Activated naive CD4-positive, alpha-beta T cell treated with anti-CD3 and anti-CD28 coated beads, Interleukin-2, amount 10 ng/mL, durations not matched to agents 7 days and 5 days (primary cell): ENCODE data around the gene RNF103.

ENCODE experiments used
- CTCF ChIA-PET: fragments of 350-600 bp; sonication (Branson Sonifier 250); formaldehyde crosslinking; loops from one replicate; lab custom pipeline; 2021; ENCODE audit warnings: antibody characterized with exemption; lab: Charles Lee
- DNase-seq: peaks from one replicate; pipeline ENCODE4 v3.0.0-alpha.2; 2020
- H3K27ac Mint-ChIP-seq: one replicate; pipeline ENCODE4 v1.8.0; 2021; ENCODE audit warnings: mild to moderate bottlenecking, moderate library complexity, mixed read lengths
- H3K27me3 Mint-ChIP-seq: one replicate; pipeline ENCODE4 v1.8.0; 2021; ENCODE audit warnings: mild to moderate bottlenecking, mixed read lengths
- H3K36me3 Mint-ChIP-seq: one replicate; pipeline ENCODE4 v1.8.0; 2021; ENCODE audit warnings: mixed read lengths
- H3K4me1 Mint-ChIP-seq: one replicate; pipeline ENCODE4 v1.8.0; 2021; ENCODE audit warnings: mixed read lengths
- H3K4me3 Mint-ChIP-seq: one replicate; pipeline ENCODE4 v1.8.0; 2021; ENCODE audit warnings: mild to moderate bottlenecking, moderate library complexity, mixed read lengths
- H3K9me3 Mint-ChIP-seq: one replicate; pipeline ENCODE4 v1.8.0; 2021; ENCODE audit warnings: mixed read lengths

The RNF103 gene

GRCh38 chr2:86636842-86637241 is 13.2 kb upstream of the RNF103 start:
- Mint-ChIP-seq H3K36me3 (peaks cover 2% of the 10 kb centered on the region), H3K27me3 (peaks cover 13% of the 10 kb centered on the region), H3K4me3 (no peak overlapping the region), H3K4me1 (no peaks in the 10 kb centered on the region), H3K27ac (no peak overlapping the region), H3K9me3 (peaks cover 4% of the 10 kb centered on the region)
- CTCF ChIA-PET, result interaction anchor here (0.6 kb wide), 1 partner anchor 216 kb away, joined by 4 read pairs; no protein-coding TSS in a partner anchor
- no peak for DNase-seq

GRCh38 chr2:86634352-86634751 is 10.7 kb upstream of the RNF103 start:
- CTCF ChIA-PET, result no interaction called here
- Mint-ChIP-seq H3K36me3 (no peaks in the 10 kb centered on the region), H3K4me1 (no peaks in the 10 kb centered on the region), H3K4me3 (no peak overlapping the region), H3K9me3 (no peaks in the 10 kb centered on the region), H3K27ac (no peak overlapping the region), H3K27me3 (peaks cover 19% of the 10 kb centered on the region)
- no peak for DNase-seq

- Mint-ChIP-seq H3K27ac (no peak overlapping the region), H3K9me3 (no peaks in the 10 kb centered on the region), H3K27me3 (peaks cover 26% of the 10 kb centered on the region), H3K4me3 (no peak overlapping the region), H3K36me3 (no peaks in the 10 kb centered on the region), H3K4me1 (no peaks in the 10 kb centered on the region)
- no peak for DNase-seq
- CTCF ChIA-PET, result no interaction called here
Measured at GRCh38 chr2:86633155-86633651, 9.5 kb upstream of the RNF103 start.

- Mint-ChIP-seq H3K4me1 (no peaks in the 10 kb centered on the region), H3K27me3 (peaks cover 30% of the 10 kb centered on the region), H3K27ac (no peak overlapping the region), H3K36me3 (no peaks in the 10 kb centered on the region), H3K4me3 (no peak overlapping the region), H3K9me3 (no peaks in the 10 kb centered on the region)
- CTCF ChIA-PET, result no interaction called here
- DNase-seq, result no peak
Measured at GRCh38 chr2:86632672-86633071, 9.0 kb upstream of the RNF103 start.

GRCh38 chr2:86631846-86632485 is 8.3 kb upstream of the RNF103 start:
- CTCF ChIA-PET, result no interaction called here
- Mint-ChIP-seq H3K36me3 (no peaks in the 10 kb centered on the region), H3K4me1 (no peaks in the 10 kb centered on the region), H3K4me3 (no peak overlapping the region), H3K27ac (no peak overlapping the region), H3K9me3 (no peaks in the 10 kb centered on the region), H3K27me3 (peaks cover 35% of the 10 kb centered on the region)
- DNase-seq, result no peak

GRCh38 chr2:86628091-86628522 is 4.4 kb upstream of the RNF103 start:
- H3K27ac Mint-ChIP-seq, result no peak overlapping the region
- no peak for DNase-seq
- no peak overlapping the region for H3K4me3 Mint-ChIP-seq
- H3K27me3 Mint-ChIP-seq, result peaks cover 47% of the 10 kb centered on the region
- no peaks in the 10 kb centered on the region for H3K36me3 Mint-ChIP-seq
- CTCF ChIA-PET, result no interaction called here
- no peaks in the 10 kb centered on the region for H3K9me3 Mint-ChIP-seq
- peaks cover 7% of the 10 kb centered on the region for H3K4me1 Mint-ChIP-seq

- Mint-ChIP-seq H3K4me3 (no peak overlapping the region), H3K4me1 (peaks cover 7% of the 10 kb centered on the region), H3K36me3 (no peaks in the 10 kb centered on the region), H3K9me3 (no peaks in the 10 kb centered on the region), H3K27me3 (peaks cover 46% of the 10 kb centered on the region), H3K27ac (no peak overlapping the region)
- CTCF ChIA-PET, result no interaction called here
- DNase-seq, result no peak
Measured at GRCh38 chr2:86627550-86627949, 3.9 kb upstream of the RNF103 start.

GRCh38 chr2:86625096-86625495 is 1.4 kb upstream of the RNF103 start:
- no peak for DNase-seq
- H3K4me1 Mint-ChIP-seq, result peaks cover 26% of the 10 kb centered on the region
- H3K27me3 Mint-ChIP-seq, result peaks cover 40% of the 10 kb centered on the region
- peak overlapping the region; percentile 13 for H3K4me3 Mint-ChIP-seq
- CTCF ChIA-PET, result no interaction called here
- no peaks in the 10 kb centered on the region for H3K9me3 Mint-ChIP-seq
- peaks cover 4% of the 10 kb centered on the region for H3K36me3 Mint-ChIP-seq
- H3K27ac Mint-ChIP-seq, result peak overlapping the region; percentile 11

- peaks cover 9% of the 10 kb centered on the region for H3K36me3 Mint-ChIP-seq
- peaks cover 33% of the 10 kb centered on the region for H3K27me3 Mint-ChIP-seq
- peak overlapping the region; percentile 87 for H3K27ac Mint-ChIP-seq
- DNase-seq, result no peak
- H3K4me3 Mint-ChIP-seq, result peak overlapping the region; percentile 68
- peaks cover 26% of the 10 kb centered on the region for H3K4me1 Mint-ChIP-seq
- H3K9me3 Mint-ChIP-seq, result no peaks in the 10 kb centered on the region
- CTCF ChIA-PET, result no interaction called here
Measured at GRCh38 chr2:86624267-86624547, 542 bp upstream of the RNF103 start.

- H3K4me1 Mint-ChIP-seq, result peaks cover 26% of the 10 kb centered on the region
- H3K4me3 Mint-ChIP-seq, result peak overlapping the region; percentile 94
- peaks cover 20% of the 10 kb centered on the region for H3K36me3 Mint-ChIP-seq
- DNase-seq, result peak; percentile 67
- H3K27me3 Mint-ChIP-seq, result peaks cover 25% of the 10 kb centered on the region
- peak overlapping the region; percentile 97 for H3K27ac Mint-ChIP-seq
- CTCF ChIA-PET, result interaction anchor here (1.0 to 1.3 kb wide), 3 partner anchors 155 to 402 kb away, joined by 3 to 4 read pairs (median 4); no protein-coding TSS in a partner anchor
- no peaks in the 10 kb centered on the region for H3K9me3 Mint-ChIP-seq
Measured at GRCh38 chr2:86623043-86623493, 597 bp downstream of the RNF103 start.

GRCh38 chr2:86622519-86623042 is 1.1 kb downstream of the RNF103 start:
- Mint-ChIP-seq H3K27me3 (peaks cover 22% of the 10 kb centered on the region), H3K4me3 (peak overlapping the region; percentile 94), H3K27ac (peak overlapping the region; percentile 97), H3K9me3 (no peaks in the 10 kb centered on the region), H3K36me3 (peaks cover 23% of the 10 kb centered on the region), H3K4me1 (peaks cover 26% of the 10 kb centered on the region)
- peak; percentile 57 for DNase-seq
- CTCF ChIA-PET, result interaction anchor here (1.0 to 1.3 kb wide), 4 partner anchors 13 to 401 kb away, joined by 3 to 4 read pairs (median 4); no protein-coding TSS in a partner anchor

- CTCF ChIA-PET, result interaction anchor here (1.0 to 1.3 kb wide), 2 partner anchors 12 to 150 kb away, joined by 3 read pairs; no protein-coding TSS in a partner anchor
Measured at GRCh38 chr2:86621280-86621943, 2.3 kb downstream of the RNF103 start.

GRCh38 chr2:86617738-86618137 is 5.9 kb downstream of the RNF103 start:
- peaks cover 53% of the 10 kb centered on the region for H3K36me3 Mint-ChIP-seq
- CTCF ChIA-PET, result no interaction called here

More at GRCh38 chr2:86621280-86621943, 2.3 kb downstream of the RNF103 start:
- H3K27ac Mint-ChIP-seq, result peak overlapping the region; percentile 97
- peaks cover 31% of the 10 kb centered on the region for H3K36me3 Mint-ChIP-seq
- no peak for DNase-seq
- H3K27me3 Mint-ChIP-seq, result peaks cover 12% of the 10 kb centered on the region
- peaks cover 28% of the 10 kb centered on the region for H3K4me1 Mint-ChIP-seq
- H3K9me3 Mint-ChIP-seq, result no peaks in the 10 kb centered on the region
- H3K4me3 Mint-ChIP-seq, result peak overlapping the region; percentile 94

GRCh38 chr2:86617153-86617552 is 6.5 kb downstream of the RNF103 start:
- peaks cover 18% of the 10 kb centered on the region for H3K4me1 Mint-ChIP-seq
- peaks cover 53% of the 10 kb centered on the region for H3K36me3 Mint-ChIP-seq
- H3K27me3 Mint-ChIP-seq, result no peaks in the 10 kb centered on the region
- no peak for DNase-seq
- H3K27ac Mint-ChIP-seq, result no peak overlapping the region
- CTCF ChIA-PET, result no interaction called here
- H3K9me3 Mint-ChIP-seq, result no peaks in the 10 kb centered on the region
- no peak overlapping the region for H3K4me3 Mint-ChIP-seq

More at GRCh38 chr2:86617738-86618137, 5.9 kb downstream of the RNF103 start:
- Mint-ChIP-seq H3K4me1 (peaks cover 22% of the 10 kb centered on the region), H3K9me3 (no peaks in the 10 kb centered on the region), H3K27me3 (no peaks in the 10 kb centered on the region), H3K4me3 (no peak overlapping the region), H3K27ac (no peak overlapping the region)
- no peak for DNase-seq
